Measurements from ENCODE around the gene TFRC.
A peak's percentile ranks its signal among the peaks of the same experiment; 100 is the strongest.
"Not testable (repeated sequence)": the region's sequence is repeated elsewhere in the genome, so short reads cannot be mapped to it uniquely, and the experiment has no call there.

The TFRC gene

GRCh38 chr3:196073255-196073753, 8.6 kb downstream of the TFRC start:
- TF ChIP-seq CTCF (IDR thresholded peaks at IDR 0.05; ENCODE audit: poor library complexity, severe bottlenecking): peak; percentile 87
- H3K4me3 ChIP-seq (ENCODE audit: severe bottlenecking): no peak overlapping the region
- H3K27me3 ChIP-seq (ENCODE audit: insufficient read depth, poor library complexity, severe bottlenecking): no peaks in the 10 kb centered on the region
- H3K27ac ChIP-seq (ENCODE audit: poor library complexity, severe bottlenecking): no peak overlapping the region
- peak; percentile 96 for ATAC-seq (ENCODE audit: low read depth)
- peaks cover 3% of the 10 kb centered on the region for H3K4me1 ChIP-seq (ENCODE audit: insufficient read depth, poor library complexity, severe bottlenecking)
- H3K36me3 ChIP-seq (ENCODE audit: low read depth): peaks cover 91% of the 10 kb centered on the region
- no peak for DNase-seq (ENCODE audit: low spot score)
- no peaks in the 10 kb centered on the region for H3K9me3 ChIP-seq (ENCODE audit: severe bottlenecking)

GRCh38 chr3:196072313-196072712, 9.6 kb downstream of the TFRC start:
- no peak overlapping the region for H3K4me3 ChIP-seq (ENCODE audit: severe bottlenecking)
- DNase-seq (ENCODE audit: low spot score) (no peak), ATAC-seq (ENCODE audit: low read depth) (no peak)
- peaks cover 3% of the 10 kb centered on the region for H3K4me1 ChIP-seq (ENCODE audit: insufficient read depth, poor library complexity, severe bottlenecking)
- H3K27me3 ChIP-seq (ENCODE audit: insufficient read depth, poor library complexity, severe bottlenecking): no peaks in the 10 kb centered on the region
- no peak overlapping the region for H3K27ac ChIP-seq (ENCODE audit: poor library complexity, severe bottlenecking)
- H3K36me3 ChIP-seq (ENCODE audit: low read depth): peaks cover 92% of the 10 kb centered on the region
- TF ChIP-seq CTCF (IDR thresholded peaks at IDR 0.05; ENCODE audit: poor library complexity, severe bottlenecking): no peak
- no peaks in the 10 kb centered on the region for H3K9me3 ChIP-seq (ENCODE audit: severe bottlenecking)

GRCh38 chr3:196068812-196069211, 13.1 kb downstream of the TFRC start:
- not testable (repeated sequence) for DNase-seq (ENCODE audit: low spot score); H3K9me3 ChIP-seq (ENCODE audit: severe bottlenecking); H3K27ac ChIP-seq (ENCODE audit: poor library complexity, severe bottlenecking); H3K4me3 ChIP-seq (ENCODE audit: severe bottlenecking); ATAC-seq (ENCODE audit: low read depth); H3K4me1 ChIP-seq (ENCODE audit: insufficient read depth, poor library complexity, severe bottlenecking); H3K27me3 ChIP-seq (ENCODE audit: insufficient read depth, poor library complexity, severe bottlenecking)
- peaks cover 93% of the 10 kb centered on the region for H3K36me3 ChIP-seq (ENCODE audit: low read depth)

- H3K4me3 ChIP-seq (ENCODE audit: severe bottlenecking): no peak overlapping the region
- ATAC-seq (ENCODE audit: low read depth) (no peak), DNase-seq (ENCODE audit: low spot score) (no peak)
- H3K9me3 ChIP-seq (ENCODE audit: severe bottlenecking): no peaks in the 10 kb centered on the region
- peaks cover 93% of the 10 kb centered on the region for H3K36me3 ChIP-seq (ENCODE audit: low read depth)
- H3K27me3 ChIP-seq (ENCODE audit: insufficient read depth, poor library complexity, severe bottlenecking): no peaks in the 10 kb centered on the region
- H3K27ac ChIP-seq (ENCODE audit: poor library complexity, severe bottlenecking): no peak overlapping the region
- H3K4me1 ChIP-seq (ENCODE audit: insufficient read depth, poor library complexity, severe bottlenecking): no peaks in the 10 kb centered on the region
- TF ChIP-seq CTCF (IDR thresholded peaks at IDR 0.05; ENCODE audit: poor library complexity, severe bottlenecking): no peak
Measured at GRCh38 chr3:196067439-196067838, 14.5 kb downstream of the TFRC start.

- DNase-seq (ENCODE audit: low spot score) (no peak), ATAC-seq (ENCODE audit: low read depth) (no peak)
- Histone ChIP-seq H3K36me3 (ENCODE audit: low read depth) (peaks cover 94% of the 10 kb centered on the region), H3K4me3 (ENCODE audit: severe bottlenecking) (no peak overlapping the region), H3K27ac (ENCODE audit: poor library complexity, severe bottlenecking) (no peak overlapping the region), H3K4me1 (ENCODE audit: insufficient read depth, poor library complexity, severe bottlenecking) (no peaks in the 10 kb centered on the region), H3K9me3 (ENCODE audit: severe bottlenecking) (no peaks in the 10 kb centered on the region), H3K27me3 (ENCODE audit: insufficient read depth, poor library complexity, severe bottlenecking) (no peaks in the 10 kb centered on the region)
- no peak for TF ChIP-seq CTCF (IDR thresholded peaks at IDR 0.05; ENCODE audit: poor library complexity, severe bottlenecking)
Measured at GRCh38 chr3:196063971-196064370, 17.9 kb downstream of the TFRC start.
